HL-60 (cell line): ENCODE measurements around the gene CYP1A2.

Experiments
- DNase-seq, 2 experiments: peaks; one replicate each; pipeline ENCODE4 v3.0.0-alpha.2; 2010 to 2020; ENCODE audit warnings: low read depth in 1 of 2, low spot score in 1 of 2
- H3K27ac ChIP-seq: fragments of 250-450 bp; sonication (Bioruptor Pico); replicated peaks from 2 replicates; pipeline ENCODE4 v1.5.1; 2020; ENCODE audit warnings: mild to moderate bottlenecking, moderate library complexity
- H3K27me3 ChIP-seq: fragments of 250-450 bp; sonication (Bioruptor Pico); 2 replicates; pipeline ENCODE4 v1.5.1; 2021; ENCODE audit warnings: mild to moderate bottlenecking, moderate library complexity; ENCODE audit not compliant: insufficient read depth, poor library complexity, severe bottlenecking
- H3K4me3 ChIP-seq: replicated peaks from 2 replicates; pipeline ENCODE4 v1.5.1; 2011; ENCODE audit warnings: mild to moderate bottlenecking, control low read depth, low read length; ENCODE audit not compliant: insufficient read depth
- CTCF ChIP-seq: IDR thresholded peaks from one replicate; pipeline ENCODE4 v1.5.1; 2011; ENCODE audit warnings: low read length, control low read depth, inconsistent platforms; ENCODE audit not compliant: insufficient read depth
- GABPA ChIP-seq: IDR thresholded peaks from 2 replicates; pipeline ENCODE4 v1.6.1; 2012; ENCODE audit warnings: low read depth
- POLR2AphosphoS5 ChIP-seq: IDR thresholded peaks from 2 replicates; pipeline ENCODE4 v1.6.1; 2012; ENCODE audit warnings: low read depth
- REST ChIP-seq: IDR thresholded peaks from 2 replicates; pipeline ENCODE4 v1.6.1; 2012; ENCODE audit warnings: low read depth; ENCODE audit not compliant: insufficient replicate concordance
- SPI1 ChIP-seq: IDR thresholded peaks from 2 replicates; pipeline ENCODE4 v1.6.1; 2012; ENCODE audit warnings: low read depth, mild to moderate bottlenecking, borderline replicate concordance

The CYP1A2 gene

GRCh38 chr15:74769463-74770025 lies 20.9 kb downstream of the CYP1A2 start:
- no peak for TF ChIP-seq CTCF
- no peak for TF ChIP-seq GABPA
- no peak for TF ChIP-seq SPI1
- TF ChIP-seq POLR2AphosphoS5: no peak
- TF ChIP-seq REST: no peak
- H3K27ac ChIP-seq: no peak overlapping the region
- H3K4me3 ChIP-seq: no peak overlapping the region
- H3K27me3 ChIP-seq: no peaks in the 10 kb centered on the region
- no peak for DNase-seq

- Histone ChIP-seq H3K27ac (no peak overlapping the region), H3K27me3 (no peaks in the 10 kb centered on the region), H3K4me3 (no peak overlapping the region)
- TF ChIP-seq REST (no peak), GABPA (no peak), CTCF (no peak), POLR2AphosphoS5 (no peak), SPI1 (no peak)
- DNase-seq: no peak
Measured at GRCh38 chr15:74770211-74770903, 21.7 kb downstream of the CYP1A2 start.

- peak overlapping the region; percentile 11; the same call in 1 of the 2 replicates for H3K27ac ChIP-seq
- no peak overlapping the region for H3K4me3 ChIP-seq
- no peaks in the 10 kb centered on the region for H3K27me3 ChIP-seq
- no peak for DNase-seq
- TF ChIP-seq REST (no peak), POLR2AphosphoS5 (no peak), CTCF (no peak), GABPA (no peak), SPI1 (no peak)
Measured at GRCh38 chr15:74773329-74773728, 24.7 kb downstream of the CYP1A2 start.
